Head of caudate nucleus (tissue), 42 donors: ENCODE results near the gene GRAMD2A.

Experiments
- DNase-seq, 42 donors: peaks; one replicate each; pipeline versions ENCODE4 v3.0.0 to v3.0.0-alpha.2; 2020 to 2021; ENCODE audit warnings: mixed read lengths in 7 of 42
- intact Hi-C: fragments of 100-400 bp; cut with DNase I; formaldehyde crosslinking; loops from one replicate; pipeline ENCODE4 v1.15.0; 2022

The GRAMD2A gene

GRCh38 chr15:72196409-72197040 lies 1.1 kb downstream of the GRAMD2A start:
- intact Hi-C loops, result loop anchor here (10.0 kb wide), 1 partner anchor 78 kb away; the partner anchor contains the start of gene PARP6
- peak in 2 of 42 donors; percentile 14 to 31 for DNase-seq

- intact Hi-C loops, result loop anchor here (10.0 kb wide), 1 partner anchor 80 kb away; the partner anchor contains the start of gene PARP6
- DNase-seq, result peak in 2 of 42 donors; percentile 15 to 44
Observed at GRCh38 chr15:72195101-72195511, 2.5 kb downstream of the GRAMD2A start.

- intact Hi-C loops, result loop anchor here (10.0 kb wide), 1 partner anchor 81 kb away; the partner anchor contains the start of gene PARP6
- peak in 1 of 42 donors; percentile 15 for DNase-seq
Observed at GRCh38 chr15:72193836-72194396, 3.7 kb downstream of the GRAMD2A start.

GRCh38 chr15:72192416-72192815 lies 5.2 kb downstream of the GRAMD2A start:
- peak in 1 of 42 donors; percentile 6 for DNase-seq
- intact Hi-C loops, result loop anchor here (10.0 kb wide), 1 partner anchor 82 kb away; the partner anchor contains the start of gene PARP6

- no peak for DNase-seq
- intact Hi-C loops, result no loop called here
Observed at GRCh38 chr15:72189250-72189902, 8.2 kb downstream of the GRAMD2A start.

- DNase-seq, result peak in 14 of 42 donors; percentile 38 to 62 (median 48)
- intact Hi-C loops, result no loop called here
Observed at GRCh38 chr15:72184165-72184811, 13.3 kb downstream of the GRAMD2A start.

GRCh38 chr15:72183781-72184164 lies 13.8 kb downstream of the GRAMD2A start:
- DNase-seq, result no peak

GRCh38 chr15:72182673-72183072 lies 14.9 kb downstream of the GRAMD2A start:
- peak in 2 of 42 donors; percentile 8 to 30 for DNase-seq
- intact Hi-C loops, result no loop called here

More at GRCh38 chr15:72183781-72184164, 13.8 kb downstream of the GRAMD2A start:
- intact Hi-C loops, result no loop called here

- intact Hi-C loops, result no loop called here
- peak in 2 of 42 donors; percentile 21 to 32 for DNase-seq
Observed at GRCh38 chr15:72182244-72182643, 15.3 kb downstream of the GRAMD2A start.

GRCh38 chr15:72180761-72181324 lies 16.7 kb downstream of the GRAMD2A start:
- peak in 3 of 42 donors; percentile 5 to 24 (median 22) for DNase-seq
- intact Hi-C loops, result no loop called here

GRCh38 chr15:72179950-72180581 lies 17.5 kb downstream of the GRAMD2A start:
- intact Hi-C loops, result no loop called here
- DNase-seq, result peak; percentile 59 to 93 (median 80)

GRCh38 chr15:72178976-72179585 lies 18.5 kb downstream of the GRAMD2A start:
- DNase-seq, result peak in 6 of 42 donors; percentile 3 to 39 (median 12)
- intact Hi-C loops, result no loop called here

GRCh38 chr15:72176743-72177142 lies 20.8 kb downstream of the GRAMD2A start:
- peak in 2 of 42 donors; percentile 5 to 12 for DNase-seq
- intact Hi-C loops, result no loop called here

GRCh38 chr15:72176159-72176558 lies 21.4 kb downstream of the GRAMD2A start:
- DNase-seq, result peak in 10 of 42 donors; percentile 35 to 61 (median 42)
- intact Hi-C loops, result no loop called here

GRCh38 chr15:72175186-72176044 lies 22.2 kb downstream of the GRAMD2A start:
- intact Hi-C loops, result no loop called here
- peak in 3 of 42 donors; percentile 10 to 33 (median 25) for DNase-seq

GRCh38 chr15:72174551-72175165 lies 22.9 kb downstream of the GRAMD2A start:
- DNase-seq, result peak in 3 of 42 donors; percentile 13 to 28 (median 15)
- intact Hi-C loops, result no loop called here
